Activated T-helper 17 cell treated with anti-CD3 and anti-CD28 coated beads, Interleukin-2, amount 50 U/mL, for 72 hours (primary cell): ENCODE results near the gene SH3PXD2B. TPM values are rescaled to one million over a fixed set of nuclear protein-coding genes. Genes with fewer than 3 reads are reported as not detected.
"Not testable (repeated sequence)": the region's sequence is repeated elsewhere in the genome, so short reads cannot be mapped to it uniquely, and the experiment has no call there.

ENCODE experiments used
- ATAC-seq: fragments of 150-1000 bp; cut with Tn5 transposase; replicated peaks from 2 replicates; pipeline ENCODE4 v1.10.0; 2021; ENCODE audit warnings: mild to moderate bottlenecking, moderate library complexity
- H3K27ac Mint-ChIP-seq: one replicate; pipeline ENCODE4 v1.8.0; 2022; ENCODE audit warnings: mixed read lengths
- H3K27me3 Mint-ChIP-seq: one replicate; pipeline ENCODE4 v1.8.0; 2022; ENCODE audit warnings: mixed read lengths
- H3K36me3 Mint-ChIP-seq: one replicate; pipeline ENCODE4 v1.8.0; 2022; ENCODE audit warnings: low read depth, mild to moderate bottlenecking, mixed read lengths
- H3K4me1 Mint-ChIP-seq: one replicate; pipeline ENCODE4 v1.8.0; 2022; ENCODE audit warnings: mixed read lengths
- H3K4me3 Mint-ChIP-seq: one replicate; pipeline ENCODE4 v1.8.0; 2022; ENCODE audit warnings: mild to moderate bottlenecking, mixed read lengths
- H3K9me3 Mint-ChIP-seq: one replicate; pipeline ENCODE4 v1.8.0; 2022; ENCODE audit warnings: mixed read lengths
- total RNA-seq, 2 donors: library from RNA; stranded (reverse); gene quantifications; one replicate each; pipeline ENCODE4 v1.2.3, GENCODE V29; 2022

Gene SH3PXD2B
- total RNA-seq, 2 donors from 2014 or later = 0.08 to 0.09 TPM

DNA sequence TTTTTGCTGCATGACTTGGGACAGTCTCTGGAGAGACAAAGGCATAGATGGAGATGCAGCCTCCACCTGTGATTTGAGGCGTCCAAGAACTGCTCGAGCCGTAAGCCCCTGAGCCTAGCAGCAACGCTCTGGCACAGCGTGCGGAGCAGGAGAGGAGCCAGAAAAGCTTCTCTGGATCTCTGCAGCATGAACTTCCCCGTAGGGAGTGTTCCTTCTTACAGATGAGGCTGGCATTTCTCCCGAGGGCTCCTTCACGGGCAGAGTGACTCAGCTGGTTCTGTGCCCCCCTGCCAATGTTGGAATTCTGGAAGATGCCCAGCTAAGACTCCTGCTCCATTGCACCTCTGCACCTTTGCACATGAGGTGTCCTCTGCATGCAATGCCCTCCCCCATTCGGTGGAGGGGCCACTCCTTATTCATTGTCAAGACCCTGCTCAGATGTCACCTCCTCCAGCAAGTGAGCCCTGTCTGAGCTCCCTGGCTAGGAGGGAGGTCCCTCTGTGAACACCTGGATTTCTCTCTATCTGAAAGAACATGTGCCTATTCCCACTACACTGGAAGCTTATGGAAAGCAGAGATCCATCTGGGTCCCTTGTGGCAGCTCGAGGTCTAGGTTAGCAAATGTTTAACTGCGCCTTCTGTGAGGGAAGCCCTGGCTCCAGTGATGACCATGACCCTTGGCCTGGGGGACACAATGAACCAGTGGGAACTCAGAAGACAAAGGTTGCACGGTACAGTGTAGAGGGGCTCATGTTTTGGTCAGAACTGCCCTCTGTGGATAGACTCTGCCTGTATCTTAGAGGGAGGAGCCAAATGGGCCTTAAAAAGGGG is 39.6 kb downstream of the SH3PXD2B start:
- peaks cover 23% of the 10 kb centered on the region for H3K27me3 Mint-ChIP-seq
- H3K4me1 Mint-ChIP-seq = peaks cover 16% of the 10 kb centered on the region
- H3K9me3 Mint-ChIP-seq = no peaks in the 10 kb centered on the region
- H3K4me3 Mint-ChIP-seq = no peak overlapping the region
- ATAC-seq = no peak
- no peak overlapping the region for H3K27ac Mint-ChIP-seq
- H3K36me3 Mint-ChIP-seq = no peaks in the 10 kb centered on the region

DNA sequence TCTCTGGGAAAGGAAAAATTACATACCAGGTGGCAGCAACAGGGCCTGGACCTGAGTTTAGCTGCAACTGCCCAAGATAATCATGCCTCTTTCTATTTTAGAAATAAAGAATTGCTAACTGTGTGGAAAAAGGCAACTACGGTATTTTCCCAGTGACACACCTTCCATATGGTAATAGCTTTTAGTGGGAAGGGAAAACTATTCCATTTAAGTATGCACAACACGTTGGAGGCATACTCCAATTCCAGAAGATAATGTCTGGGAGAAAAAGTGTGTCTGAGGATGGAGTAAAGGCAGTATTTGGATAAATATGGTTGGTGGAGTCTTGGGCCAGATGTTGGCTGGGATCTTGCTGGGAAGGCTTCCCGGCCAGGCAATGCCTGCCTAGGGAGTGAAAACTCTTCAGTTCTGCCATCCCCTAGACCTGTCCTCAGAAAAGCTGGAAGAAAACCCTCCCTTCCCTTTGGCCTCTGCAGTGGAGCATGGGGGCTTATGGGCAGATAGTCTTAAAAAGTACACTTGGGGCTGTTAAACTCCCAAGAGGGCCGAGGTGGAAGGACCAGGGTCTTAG is 40.6 kb downstream of the SH3PXD2B start:
- Mint-ChIP-seq H3K27me3 (peaks cover 20% of the 10 kb centered on the region), H3K27ac (no peak overlapping the region), H3K9me3 (no peaks in the 10 kb centered on the region), H3K4me3 (no peak overlapping the region), H3K4me1 (peaks cover 16% of the 10 kb centered on the region), H3K36me3 (no peaks in the 10 kb centered on the region)
- ATAC-seq = no peak

DNA sequence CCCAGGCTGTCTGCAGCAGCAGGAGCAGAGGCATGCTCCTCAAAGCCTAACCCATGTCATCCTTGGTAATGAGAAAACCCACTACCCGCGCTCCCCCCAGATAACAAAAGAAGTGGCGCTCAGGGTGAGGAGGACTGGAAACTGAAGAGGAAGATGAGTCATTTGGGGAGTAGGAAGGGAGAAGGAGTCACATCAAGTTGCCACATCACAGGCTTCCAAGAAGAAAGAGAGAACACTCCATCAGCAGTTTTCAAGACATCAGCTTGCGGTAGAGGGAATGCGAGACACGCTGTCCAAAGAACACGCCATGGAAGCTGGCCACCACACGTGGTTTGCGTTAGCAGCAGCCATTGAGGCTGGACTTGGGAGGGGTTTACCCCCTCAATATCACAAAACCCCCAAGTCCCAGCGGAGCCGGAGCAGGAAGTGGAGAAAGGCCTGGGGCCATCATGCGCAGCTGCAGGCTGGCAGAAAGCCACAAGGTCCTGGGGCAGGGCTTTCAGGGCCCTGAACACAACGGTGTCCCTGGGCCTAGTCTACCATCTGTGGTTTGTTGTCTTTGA is 41.5 kb downstream of the SH3PXD2B start:
- peak overlapping the region; percentile 22 for H3K4me3 Mint-ChIP-seq
- peak overlapping the region; percentile 58 for H3K27ac Mint-ChIP-seq
- no peaks in the 10 kb centered on the region for H3K9me3 Mint-ChIP-seq
- H3K4me1 Mint-ChIP-seq = peaks cover 16% of the 10 kb centered on the region
- H3K36me3 Mint-ChIP-seq = no peaks in the 10 kb centered on the region
- peaks cover 20% of the 10 kb centered on the region for H3K27me3 Mint-ChIP-seq
- ATAC-seq = peak; percentile 52

DNA sequence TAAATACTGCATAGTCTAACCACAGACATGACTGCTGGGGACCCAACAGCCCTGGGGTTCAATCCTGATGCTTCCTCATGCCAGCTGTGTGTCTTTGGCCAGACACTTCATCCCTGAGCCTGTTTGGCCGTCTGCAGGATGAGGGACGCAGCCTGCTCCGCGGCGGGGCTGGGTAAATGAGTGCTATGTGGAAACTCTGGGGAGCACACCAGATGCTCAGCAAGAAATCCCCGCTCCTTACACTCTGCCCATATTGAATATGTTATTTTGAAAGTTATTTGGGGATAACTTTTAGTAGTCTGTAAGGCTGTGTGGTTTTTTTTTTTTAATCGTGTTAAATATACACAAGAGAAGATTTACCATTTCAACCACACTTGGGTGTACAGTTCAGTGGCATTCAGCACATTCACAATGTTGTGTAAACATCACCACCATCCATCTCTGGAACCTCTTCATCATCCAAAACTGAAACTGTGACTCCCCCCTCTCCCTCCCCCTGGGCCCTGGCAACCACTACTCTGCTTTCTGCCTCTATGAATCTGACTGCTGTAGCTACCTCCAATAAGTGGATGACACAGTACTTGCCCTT is 42.7 kb downstream of the SH3PXD2B start:
- peaks cover 22% of the 10 kb centered on the region for H3K27me3 Mint-ChIP-seq

DNA sequence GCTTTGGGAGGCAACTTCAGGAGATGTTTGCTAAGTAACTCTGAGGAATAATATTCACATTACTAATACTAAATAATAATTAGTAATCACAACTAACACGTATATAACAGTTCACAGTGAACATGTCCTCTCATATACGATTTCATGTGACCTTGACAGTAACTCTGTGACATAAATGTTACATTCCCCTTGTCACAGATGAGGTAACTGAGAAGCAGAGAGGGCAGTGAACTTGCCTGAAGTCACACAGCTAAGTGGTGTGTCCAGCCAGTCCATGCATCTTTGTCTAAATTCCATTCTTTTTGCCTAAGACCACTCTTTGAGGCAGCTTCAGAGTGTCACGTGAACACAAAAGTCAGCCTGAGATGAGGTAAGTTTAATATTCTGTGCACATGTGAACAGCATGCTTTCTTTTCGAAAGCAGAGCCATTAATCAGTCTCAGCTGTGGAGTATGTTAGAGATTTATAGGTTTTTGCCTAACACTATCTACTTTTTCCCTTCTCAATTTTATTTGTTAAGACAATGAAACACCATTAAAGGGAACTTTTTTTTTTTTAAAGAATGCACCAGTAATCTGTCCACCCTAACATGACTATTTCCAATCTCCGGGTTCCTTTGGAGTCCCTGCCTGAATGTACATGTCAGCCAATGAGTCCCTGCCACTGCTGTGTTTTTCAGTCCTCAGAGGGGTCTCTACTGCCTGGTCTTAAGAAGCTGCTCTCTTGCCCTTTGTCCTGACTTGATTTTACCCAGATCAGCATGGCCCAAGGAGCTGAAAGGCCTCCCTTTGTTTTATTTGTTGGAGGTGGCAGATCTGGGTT is 43.5 kb downstream of the SH3PXD2B start:
- Mint-ChIP-seq H3K27me3 (peaks cover 26% of the 10 kb centered on the region), H3K36me3 (no peaks in the 10 kb centered on the region), H3K4me3 (no peak overlapping the region), H3K9me3 (no peaks in the 10 kb centered on the region), H3K4me1 (peaks cover 16% of the 10 kb centered on the region), H3K27ac (peak overlapping the region; percentile 38)
- no peak for ATAC-seq

More for the DNA sequence above, 42.7 kb downstream of the SH3PXD2B start:
- Mint-ChIP-seq H3K4me1 (peaks cover 16% of the 10 kb centered on the region), H3K4me3 (no peak overlapping the region), H3K36me3 (no peaks in the 10 kb centered on the region), H3K27ac (peak overlapping the region; percentile 38), H3K9me3 (no peaks in the 10 kb centered on the region)
- peak; percentile 81 for ATAC-seq

DNA sequence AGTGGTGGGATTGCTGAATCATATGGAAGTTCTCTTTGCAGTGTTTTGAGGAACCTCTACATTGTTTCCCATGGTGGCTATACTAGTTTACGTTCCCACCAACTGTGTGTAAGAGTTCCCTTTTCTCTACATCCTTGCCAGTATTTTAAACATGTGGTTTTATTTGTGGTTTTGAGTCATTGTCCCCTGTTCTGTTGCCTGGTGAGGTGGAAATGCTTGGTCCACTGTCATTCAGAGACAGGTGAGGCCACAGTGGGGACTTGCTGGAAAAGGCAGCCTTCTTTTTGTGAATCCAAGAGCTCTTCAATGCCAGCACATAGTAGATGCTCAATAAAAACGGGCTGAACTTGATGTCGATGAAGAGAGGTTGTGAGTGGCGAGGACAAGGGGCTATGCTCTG is 44.2 kb downstream of the SH3PXD2B start:
- no peaks in the 10 kb centered on the region for H3K9me3 Mint-ChIP-seq
- peaks cover 29% of the 10 kb centered on the region for H3K27me3 Mint-ChIP-seq
- no peak overlapping the region for H3K4me3 Mint-ChIP-seq
- ATAC-seq = peak; percentile 53
- H3K4me1 Mint-ChIP-seq = peaks cover 16% of the 10 kb centered on the region
- H3K27ac Mint-ChIP-seq = peak overlapping the region; percentile 25
- no peaks in the 10 kb centered on the region for H3K36me3 Mint-ChIP-seq

DNA sequence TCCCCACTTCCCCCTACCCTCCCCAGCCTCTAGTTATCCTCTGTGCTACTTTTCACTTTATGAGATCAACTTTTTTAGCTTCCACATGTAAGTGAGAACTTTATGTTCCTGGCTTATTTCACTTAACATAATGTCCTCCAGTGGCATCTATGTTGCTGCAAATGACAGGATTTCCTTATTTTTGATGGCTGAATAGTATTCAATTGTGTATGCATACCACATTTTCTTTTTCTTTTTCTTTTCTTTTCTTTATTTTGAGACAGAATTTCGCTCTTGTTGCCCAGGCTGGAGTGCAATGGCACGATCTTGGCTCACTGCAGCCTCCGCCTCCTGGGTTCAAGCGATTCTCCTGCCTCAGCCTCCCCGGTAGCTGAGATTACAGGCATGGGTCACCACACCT is 44.8 kb downstream of the SH3PXD2B start:
- H3K36me3 Mint-ChIP-seq, ATAC-seq, H3K9me3 Mint-ChIP-seq, H3K4me3 Mint-ChIP-seq: not testable (repeated sequence)
- H3K27me3 Mint-ChIP-seq = peaks cover 28% of the 10 kb centered on the region
- peaks cover 16% of the 10 kb centered on the region for H3K4me1 Mint-ChIP-seq
- H3K27ac Mint-ChIP-seq = peak overlapping the region; percentile 25

DNA sequence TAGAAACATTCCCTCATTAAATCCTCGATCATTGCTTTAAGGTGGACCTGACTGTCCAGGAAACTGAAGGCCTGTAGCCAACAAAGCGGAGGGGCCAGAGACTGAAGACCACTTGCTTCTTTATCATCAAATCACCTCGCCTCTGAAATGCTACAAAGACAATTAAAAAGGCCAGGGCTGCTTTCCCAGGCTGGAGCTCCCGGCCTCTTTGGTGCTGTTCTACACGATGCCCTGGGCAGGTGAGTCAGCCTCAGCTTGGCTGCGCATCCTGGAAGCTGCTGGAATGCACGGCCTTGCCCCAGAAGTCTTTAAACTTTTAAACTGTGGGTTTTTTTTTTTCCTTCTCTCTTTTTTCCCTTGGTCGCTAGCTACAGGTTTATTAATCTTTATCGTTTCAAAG is 46.5 kb downstream of the SH3PXD2B start:
- Mint-ChIP-seq H3K27ac (no peak overlapping the region), H3K4me1 (peaks cover 9% of the 10 kb centered on the region), H3K4me3 (no peak overlapping the region), H3K9me3 (no peaks in the 10 kb centered on the region), H3K27me3 (peaks cover 28% of the 10 kb centered on the region), H3K36me3 (no peaks in the 10 kb centered on the region)
- ATAC-seq = no peak

DNA sequence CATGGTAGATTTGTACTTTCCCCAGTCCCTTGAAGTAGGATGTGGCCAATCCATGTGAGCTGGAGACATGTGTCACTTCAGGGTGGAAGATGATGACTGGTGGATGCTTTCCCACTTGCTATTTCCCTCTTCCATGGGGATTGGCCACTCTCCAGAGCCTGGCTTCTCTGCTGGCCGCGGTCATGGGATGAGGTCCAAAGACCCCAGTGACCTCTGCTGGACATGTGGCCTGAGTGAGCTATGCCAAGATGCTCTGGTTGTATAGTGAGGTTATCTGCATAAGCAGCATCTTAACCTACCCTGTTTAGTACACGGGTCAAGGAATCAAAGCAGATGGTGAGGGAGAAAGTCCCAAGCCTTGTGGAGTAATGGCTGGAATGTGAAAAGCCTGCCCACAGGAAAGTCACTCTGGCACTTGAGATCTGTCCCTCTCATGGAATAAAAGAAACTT is 47.1 kb downstream of the SH3PXD2B start:
- Mint-ChIP-seq H3K4me3 (no peak overlapping the region), H3K27ac (no peak overlapping the region), H3K36me3 (no peaks in the 10 kb centered on the region), H3K4me1 (peaks cover 4% of the 10 kb centered on the region), H3K9me3 (no peaks in the 10 kb centered on the region), H3K27me3 (peaks cover 24% of the 10 kb centered on the region)
- ATAC-seq = no peak

DNA sequence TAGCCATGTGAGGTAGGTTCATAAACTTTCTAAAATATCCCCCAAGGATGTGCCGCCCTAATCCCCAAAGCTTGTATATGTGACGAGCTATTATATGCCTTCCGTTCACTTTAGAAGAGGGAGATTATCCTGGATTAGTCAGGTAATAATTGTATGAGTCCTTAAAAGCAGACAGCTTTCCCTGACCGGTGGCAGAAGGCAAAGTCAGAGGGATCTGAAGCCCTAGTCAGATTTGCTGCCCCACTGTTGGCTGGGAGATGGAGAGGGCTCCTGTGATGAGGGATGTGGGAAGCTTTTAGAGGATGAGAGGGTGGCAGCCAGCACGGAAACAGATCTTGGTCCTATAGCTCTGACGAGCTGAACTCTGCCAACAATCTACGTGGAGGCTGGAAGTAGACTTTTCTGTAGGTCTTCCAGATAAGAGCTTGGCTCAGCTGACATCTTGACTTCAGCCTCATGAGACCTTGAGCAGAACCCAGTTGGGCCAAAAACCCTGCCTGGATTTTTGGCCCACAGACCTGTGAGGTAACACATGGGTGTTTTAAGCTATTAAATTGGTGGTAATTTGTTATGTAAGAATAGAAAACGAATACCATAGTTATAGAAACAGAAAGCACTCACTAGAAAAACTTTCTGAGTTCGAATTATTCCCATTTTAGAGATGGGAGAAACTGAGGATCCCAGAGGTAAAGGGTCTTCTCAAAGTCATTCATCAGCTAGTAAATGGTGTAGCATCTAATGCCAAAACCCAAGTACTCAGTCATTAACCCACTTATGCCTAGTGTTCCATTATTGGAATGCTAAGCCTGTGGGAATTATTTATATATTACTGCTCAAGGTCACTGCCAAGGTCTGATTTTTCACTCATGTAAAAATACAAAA is 48.9 kb downstream of the SH3PXD2B start:
- Mint-ChIP-seq H3K27ac (no peak overlapping the region), H3K36me3 (no peaks in the 10 kb centered on the region), H3K9me3 (no peaks in the 10 kb centered on the region), H3K27me3 (peaks cover 24% of the 10 kb centered on the region), H3K4me1 (peaks cover 4% of the 10 kb centered on the region), H3K4me3 (no peak overlapping the region)
- ATAC-seq = no peak

DNA sequence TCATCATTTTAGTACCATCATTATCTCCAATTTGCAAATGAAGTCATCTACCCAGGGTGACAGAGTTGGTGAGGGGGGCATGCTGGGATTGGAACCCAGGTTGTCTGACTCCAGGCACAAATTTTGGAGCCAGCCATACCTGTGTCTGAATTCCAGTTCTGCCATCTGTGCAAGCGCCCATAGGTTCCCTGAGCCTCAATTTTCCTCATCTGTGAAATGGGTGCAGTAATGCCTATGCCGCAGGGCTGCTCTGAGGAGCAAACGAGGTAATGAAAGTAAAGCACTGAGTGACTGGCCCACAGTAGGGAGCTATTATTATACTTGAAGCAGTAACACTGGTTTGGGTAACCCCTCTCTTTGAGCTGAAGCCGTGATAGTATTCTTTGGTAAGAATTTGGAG is 49.6 kb downstream of the SH3PXD2B start:
- Mint-ChIP-seq H3K36me3 (no peaks in the 10 kb centered on the region), H3K27me3 (peaks cover 26% of the 10 kb centered on the region), H3K4me1 (no peaks in the 10 kb centered on the region), H3K27ac (no peak overlapping the region), H3K4me3 (no peak overlapping the region), H3K9me3 (no peaks in the 10 kb centered on the region)
- ATAC-seq = no peak

DNA sequence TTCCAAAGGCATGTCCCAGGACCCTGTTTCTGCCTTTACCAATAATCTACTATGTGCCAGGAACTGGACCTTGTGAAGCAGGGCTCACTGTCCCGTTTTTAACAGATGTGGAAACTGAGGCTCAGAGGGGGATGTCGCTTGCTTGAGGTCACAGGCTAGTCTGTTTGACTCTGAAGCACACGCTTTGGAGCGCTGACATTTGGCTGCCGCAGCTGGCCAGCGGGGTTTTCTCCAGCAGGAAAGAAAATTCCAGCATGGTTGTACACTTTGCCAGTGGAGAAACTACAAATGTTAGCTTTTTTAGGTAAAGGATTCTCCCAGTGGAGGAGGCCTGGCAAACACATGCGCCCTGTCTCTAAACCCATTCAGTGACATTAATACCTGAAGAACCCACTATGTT is 50.5 kb downstream of the SH3PXD2B start:
- Mint-ChIP-seq H3K4me1 (no peaks in the 10 kb centered on the region), H3K36me3 (no peaks in the 10 kb centered on the region), H3K9me3 (no peaks in the 10 kb centered on the region), H3K4me3 (no peak overlapping the region), H3K27me3 (peaks cover 31% of the 10 kb centered on the region), H3K27ac (no peak overlapping the region)
- no peak for ATAC-seq

DNA sequence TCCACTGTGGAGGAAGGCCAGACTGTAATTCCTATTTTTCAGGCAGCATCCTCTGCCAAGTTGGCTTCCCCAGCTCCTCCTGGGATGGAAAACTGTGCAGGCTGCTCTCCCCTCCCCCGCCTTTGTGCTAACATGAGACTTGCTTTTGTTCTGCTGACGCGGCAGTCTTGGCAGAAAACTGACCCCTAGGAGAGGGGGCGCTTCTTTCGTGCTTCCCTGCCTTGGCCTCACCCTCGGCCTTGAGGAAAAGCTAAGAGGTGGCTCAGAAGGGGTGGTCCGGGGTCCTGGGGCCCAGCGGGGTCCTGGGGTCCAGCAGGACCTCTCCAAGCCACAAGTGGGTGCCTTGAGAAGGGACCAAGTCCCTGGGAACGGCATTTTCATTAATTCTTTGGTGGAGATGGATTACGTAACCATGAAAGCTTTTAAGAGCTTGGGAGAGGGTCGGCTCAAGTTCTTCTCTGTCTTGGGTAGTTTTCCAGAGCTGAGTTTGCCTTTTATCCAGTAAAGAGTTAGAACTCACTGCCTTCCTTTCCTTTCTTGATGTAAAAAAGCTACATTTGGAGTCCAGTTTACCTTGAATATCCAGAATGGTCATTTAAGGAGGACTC is 51.0 kb downstream of the SH3PXD2B start:
- Mint-ChIP-seq H3K27ac (no peak overlapping the region), H3K4me1 (no peaks in the 10 kb centered on the region), H3K9me3 (no peaks in the 10 kb centered on the region), H3K27me3 (peaks cover 31% of the 10 kb centered on the region), H3K36me3 (no peaks in the 10 kb centered on the region), H3K4me3 (no peak overlapping the region)
- ATAC-seq = no peak
